ENCODE measurements around the gene TULP4.

Gene TULP4

DNA sequence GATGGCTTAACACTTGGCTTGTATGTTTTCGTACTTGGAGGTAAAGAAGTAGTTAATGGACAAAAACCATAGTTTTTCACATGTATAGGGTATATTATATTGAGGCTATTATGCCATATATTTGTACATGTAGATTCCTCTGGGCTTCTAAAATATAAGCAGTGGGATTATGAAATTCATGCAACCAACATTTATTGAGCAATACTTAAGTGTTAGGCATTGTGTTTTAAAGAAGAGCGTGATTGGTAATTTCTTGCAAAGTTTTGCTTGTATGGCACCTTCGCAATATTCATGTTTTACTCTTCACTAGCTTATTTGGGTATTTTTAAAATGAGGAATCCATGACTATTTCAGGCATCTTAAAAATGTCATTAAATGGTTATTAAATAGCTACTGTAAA lies 2.5 kb downstream of the TULP4 start:
- no peak for ATAC-seq
- TF ChIP-seq SNAI2 (CRISPR knock-in tag; IDR thresholded peaks at IDR 0.05) (no peak), PPARA (CRISPR knock-in tag; IDR thresholded peaks at IDR 0.05; ENCODE audit: borderline replicate concordance) (no peak), CSDC2 (CRISPR knock-in tag; IDR thresholded peaks at IDR 0.05) (no peak), OSR1 (CRISPR knock-in tag; IDR thresholded peaks at IDR 0.05) (no peak), ZNF565 (CRISPR knock-in tag; conservative IDR thresholded peaks at IDR 0.05; ENCODE audit: low read depth) (no peak), TSHZ2 (CRISPR knock-in tag; IDR thresholded peaks at IDR 0.05) (no peak), ISL1 (CRISPR knock-in tag; IDR thresholded peaks at IDR 0.05) (no peak), RARB (CRISPR knock-in tag; IDR thresholded peaks at IDR 0.05) (no peak), ZNF8 (CRISPR knock-in tag; IDR thresholded peaks at IDR 0.05) (no peak), TOX (CRISPR knock-in tag; IDR thresholded peaks at IDR 0.05; ENCODE audit: borderline replicate concordance) (no peak), ESRRG (CRISPR knock-in tag; IDR thresholded peaks at IDR 0.05) (no peak), CSRNP3 (CRISPR knock-in tag; IDR thresholded peaks at IDR 0.05) (no peak), ZC3H10 (CRISPR knock-in tag; IDR thresholded peaks at IDR 0.05) (no peak), ARNTL (CRISPR knock-in tag; IDR thresholded peaks at IDR 0.05; ENCODE audit: borderline replicate concordance, low read depth) (no peak), TCF4 (CRISPR knock-in tag; IDR thresholded peaks at IDR 0.05; ENCODE audit: borderline replicate concordance) (no peak), ZFP30 (CRISPR knock-in tag; IDR thresholded peaks at IDR 0.05) (no peak), ZFP3 (CRISPR knock-in tag; IDR thresholded peaks at IDR 0.05) (no peak)

- TF ChIP-seq ISL1 (CRISPR knock-in tag; IDR thresholded peaks at IDR 0.05) (peak; percentile 32; the same call in 1 of the 2 replicates), PPARA (CRISPR knock-in tag; IDR thresholded peaks at IDR 0.05; ENCODE audit: borderline replicate concordance) (no peak)
- no peak for ATAC-seq
These were observed 3.8 kb downstream of the TULP4 start for GRCh38 chr6:158316022-158316421.

GRCh38 chr6:158321960-158322359 lies 9.7 kb downstream of the TULP4 start:
- peak; percentile 78 for ATAC-seq
- TF ChIP-seq TSHZ2 (CRISPR knock-in tag; IDR thresholded peaks at IDR 0.05) (no peak), ZC3H10 (CRISPR knock-in tag; IDR thresholded peaks at IDR 0.05) (peak; percentile 90), ISL1 (CRISPR knock-in tag; IDR thresholded peaks at IDR 0.05) (peak; percentile 99), ZFP30 (CRISPR knock-in tag; IDR thresholded peaks at IDR 0.05) (no peak), ARNTL (CRISPR knock-in tag; IDR thresholded peaks at IDR 0.05; ENCODE audit: borderline replicate concordance, low read depth) (no peak), CSRNP3 (CRISPR knock-in tag; IDR thresholded peaks at IDR 0.05) (no peak), ESRRG (CRISPR knock-in tag; IDR thresholded peaks at IDR 0.05) (no peak), PATZ1 (CRISPR knock-in tag; IDR thresholded peaks at IDR 0.05; ENCODE audit: borderline replicate concordance) (peak; percentile 84; the same call in 1 of the 2 replicates), PPARA (CRISPR knock-in tag; IDR thresholded peaks at IDR 0.05; ENCODE audit: borderline replicate concordance) (no peak), TOX (CRISPR knock-in tag; IDR thresholded peaks at IDR 0.05; ENCODE audit: borderline replicate concordance) (peak; percentile 88), BACH2 (CRISPR knock-in tag; IDR thresholded peaks at IDR 0.05; ENCODE audit: borderline replicate concordance) (no peak), CSDC2 (CRISPR knock-in tag; IDR thresholded peaks at IDR 0.05) (no peak), RARB (CRISPR knock-in tag; IDR thresholded peaks at IDR 0.05) (peak; percentile 50; the same call in 1 of the 2 replicates), GLIS3 (CRISPR knock-in tag; IDR thresholded peaks at IDR 0.05) (no peak), POU6F1 (CRISPR knock-in tag; IDR thresholded peaks at IDR 0.05; ENCODE audit: borderline replicate concordance, low read depth) (peak; percentile 21; the same call in 1 of the 2 replicates)
- TF ChIP-seq, protein P1, sequence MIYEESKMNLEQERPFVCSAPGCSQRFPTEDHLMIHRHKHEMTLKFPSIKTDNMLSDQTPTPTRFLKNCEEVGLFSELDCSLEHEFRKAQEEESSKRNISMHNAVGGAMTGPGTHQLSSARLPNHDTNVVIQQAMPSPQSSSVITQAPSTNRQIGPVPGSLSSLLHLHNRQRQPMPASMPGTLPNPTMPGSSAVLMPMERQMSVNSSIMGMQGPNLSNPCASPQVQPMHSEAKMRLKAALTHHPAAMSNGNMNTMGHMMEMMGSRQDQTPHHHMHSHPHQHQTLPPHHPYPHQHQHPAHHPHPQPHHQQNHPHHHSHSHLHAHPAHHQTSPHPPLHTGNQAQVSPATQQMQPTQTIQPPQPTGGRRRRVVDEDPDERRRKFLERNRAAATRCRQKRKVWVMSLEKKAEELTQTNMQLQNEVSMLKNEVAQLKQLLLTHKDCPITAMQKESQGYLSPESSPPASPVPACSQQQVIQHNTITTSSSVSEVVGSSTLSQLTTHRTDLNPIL (CRISPR knock-in tag; IDR thresholded peaks at IDR 0.05; ENCODE audit: low read depth) = 0 out of 2 replicates have a peak, but pooled peaks have one; percentile 32

Measured in SK-N-SH treated with all-trans-retinoic acid at 6 μM for 48 hours (cell line).